OCI-LY3 (cell line): ENCODE measurements around the gene RBM28.

ENCODE experiments used
- H2AFZ ChIP-seq: fragments of 200-600, 300-600 bp; shearing (Covaris generic); 2 replicates; pipeline ENCODE4 v1.6.0; 2014; ENCODE audit warnings: antibody characterized with exemption, low read depth, low read length
- H3K27ac ChIP-seq: fragments of 200-600, 300-600 bp; sonication (generic); 2 replicates; pipeline ENCODE4 v1.5.1; 2014; ENCODE audit warnings: mild to moderate bottlenecking, low read length, moderate library complexity, mixed read lengths
- H3K27me3 ChIP-seq: fragments of 200-600, 300-600 bp; sonication (generic); 2 replicates; pipeline ENCODE4 v1.6.1; 2014; ENCODE audit warnings: low read depth, low read length, mixed read lengths
- H3K36me3 ChIP-seq: fragments of 200-600, 300-600 bp; sonication (generic); replicated peaks from 2 replicates; pipeline ENCODE3; 2014; ENCODE audit warnings: low read depth, low read length, mixed read lengths
- H3K4me1 ChIP-seq: fragments of 300-600, 200-600 bp; sonication (generic); 2 replicates; pipeline ENCODE4 v1.6.1; 2014; ENCODE audit warnings: low read length, mixed read lengths
- H3K4me2 ChIP-seq: fragments of 200-600, 300-600 bp; sonication (generic); 2 replicates; pipeline ENCODE4 v1.6.1; 2014; ENCODE audit warnings: low read length, mixed read lengths
- H3K4me3 ChIP-seq: fragments of 300-600, 200-600 bp; sonication (generic); 2 replicates; pipeline ENCODE4 v1.5.1; 2014; ENCODE audit warnings: antibody characterized with exemption, mild to moderate bottlenecking, low read length, moderate library complexity
- H3K79me2 ChIP-seq: fragments of 300-600, 200-600 bp; shearing (Covaris generic); 2 replicates; pipeline ENCODE4 v1.6.1; 2014; ENCODE audit warnings: mild to moderate bottlenecking, low read length, mixed read lengths
- H3K9ac ChIP-seq: fragments of 300-600, 200-600 bp; shearing (Covaris generic); 2 replicates; pipeline ENCODE4 v1.6.0; 2014; ENCODE audit warnings: mild to moderate bottlenecking, low read length, moderate library complexity
- H3K9me3 ChIP-seq: fragments of 200-600, 300-600 bp; shearing (Covaris generic); 2 replicates; pipeline ENCODE4 v1.6.1; 2014; ENCODE audit warnings: low read length, mixed read lengths; ENCODE audit not compliant: insufficient read depth
- H4K20me1 ChIP-seq: fragments of 200-600, 300-600 bp; sonication (generic); 2 replicates; pipeline ENCODE4 v1.6.1; 2016; ENCODE audit warnings: low read length, mixed read lengths; ENCODE audit not compliant: insufficient read depth
- EZH2phosphoT487 ChIP-seq: fragments of 200-600 bp; shearing (Covaris generic); IDR thresholded peaks from 2 replicates; pipeline ENCODE4 v1.6.1; 2018; ENCODE audit warnings: antibody characterized with exemption, mixed run types, low read depth
- TF ChIP-seq, protein P1 (sequence below): fragments of 200-600, 300-600 bp; sonication (generic); IDR thresholded peaks from 2 replicates; pipeline ENCODE4 v1.5.1; 2014; ENCODE audit warnings: antibody characterized with exemption, low read length, low read depth

Gene RBM28

DNA sequence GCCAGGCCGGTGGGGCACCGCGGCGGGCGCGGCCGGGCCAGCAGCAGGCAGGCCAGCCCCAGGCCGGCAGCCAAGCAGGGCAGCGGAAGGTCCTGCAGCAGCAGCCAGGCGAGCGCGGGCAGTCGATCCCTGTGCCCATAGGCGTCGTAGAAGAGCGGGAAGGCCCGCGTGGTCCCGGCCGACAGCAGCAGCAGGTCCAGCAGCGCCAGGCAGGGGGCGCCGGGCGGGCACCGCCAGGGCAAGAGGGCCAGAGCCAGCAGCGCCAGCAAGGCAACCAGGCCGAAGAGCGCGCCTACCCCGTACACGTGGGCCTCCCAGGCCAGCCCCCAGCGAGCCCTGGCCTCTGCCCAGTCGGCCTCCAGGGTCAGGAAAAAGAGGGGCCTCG, 8.4 kb upstream of the RBM28 start:
- H3K27me3 ChIP-seq = 0 out of 2 replicates have a peak, but pooled peaks cover 4% of the 10 kb centered on the region
- H3K4me1 ChIP-seq = no peaks in the 10 kb centered on the region
- H3K9me3 ChIP-seq = no peaks in the 10 kb centered on the region
- H3K27ac ChIP-seq = no peak overlapping the region
- TF ChIP-seq, protein P1, sequence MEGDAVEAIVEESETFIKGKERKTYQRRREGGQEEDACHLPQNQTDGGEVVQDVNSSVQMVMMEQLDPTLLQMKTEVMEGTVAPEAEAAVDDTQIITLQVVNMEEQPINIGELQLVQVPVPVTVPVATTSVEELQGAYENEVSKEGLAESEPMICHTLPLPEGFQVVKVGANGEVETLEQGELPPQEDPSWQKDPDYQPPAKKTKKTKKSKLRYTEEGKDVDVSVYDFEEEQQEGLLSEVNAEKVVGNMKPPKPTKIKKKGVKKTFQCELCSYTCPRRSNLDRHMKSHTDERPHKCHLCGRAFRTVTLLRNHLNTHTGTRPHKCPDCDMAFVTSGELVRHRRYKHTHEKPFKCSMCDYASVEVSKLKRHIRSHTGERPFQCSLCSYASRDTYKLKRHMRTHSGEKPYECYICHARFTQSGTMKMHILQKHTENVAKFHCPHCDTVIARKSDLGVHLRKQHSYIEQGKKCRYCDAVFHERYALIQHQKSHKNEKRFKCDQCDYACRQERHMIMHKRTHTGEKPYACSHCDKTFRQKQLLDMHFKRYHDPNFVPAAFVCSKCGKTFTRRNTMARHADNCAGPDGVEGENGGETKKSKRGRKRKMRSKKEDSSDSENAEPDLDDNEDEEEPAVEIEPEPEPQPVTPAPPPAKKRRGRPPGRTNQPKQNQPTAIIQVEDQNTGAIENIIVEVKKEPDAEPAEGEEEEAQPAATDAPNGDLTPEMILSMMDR = no peak
- TF ChIP-seq EZH2phosphoT487 = no peak
- no peak overlapping the region for H3K4me3 ChIP-seq
- H3K4me2 ChIP-seq = no peak overlapping the region
- H3K9ac ChIP-seq = no peak overlapping the region
- H2AFZ ChIP-seq = no peak overlapping the region
- no peaks in the 10 kb centered on the region for H4K20me1 ChIP-seq
- H3K36me3 ChIP-seq = no peaks in the 10 kb centered on the region
- H3K79me2 ChIP-seq = no peaks in the 10 kb centered on the region

DNA sequence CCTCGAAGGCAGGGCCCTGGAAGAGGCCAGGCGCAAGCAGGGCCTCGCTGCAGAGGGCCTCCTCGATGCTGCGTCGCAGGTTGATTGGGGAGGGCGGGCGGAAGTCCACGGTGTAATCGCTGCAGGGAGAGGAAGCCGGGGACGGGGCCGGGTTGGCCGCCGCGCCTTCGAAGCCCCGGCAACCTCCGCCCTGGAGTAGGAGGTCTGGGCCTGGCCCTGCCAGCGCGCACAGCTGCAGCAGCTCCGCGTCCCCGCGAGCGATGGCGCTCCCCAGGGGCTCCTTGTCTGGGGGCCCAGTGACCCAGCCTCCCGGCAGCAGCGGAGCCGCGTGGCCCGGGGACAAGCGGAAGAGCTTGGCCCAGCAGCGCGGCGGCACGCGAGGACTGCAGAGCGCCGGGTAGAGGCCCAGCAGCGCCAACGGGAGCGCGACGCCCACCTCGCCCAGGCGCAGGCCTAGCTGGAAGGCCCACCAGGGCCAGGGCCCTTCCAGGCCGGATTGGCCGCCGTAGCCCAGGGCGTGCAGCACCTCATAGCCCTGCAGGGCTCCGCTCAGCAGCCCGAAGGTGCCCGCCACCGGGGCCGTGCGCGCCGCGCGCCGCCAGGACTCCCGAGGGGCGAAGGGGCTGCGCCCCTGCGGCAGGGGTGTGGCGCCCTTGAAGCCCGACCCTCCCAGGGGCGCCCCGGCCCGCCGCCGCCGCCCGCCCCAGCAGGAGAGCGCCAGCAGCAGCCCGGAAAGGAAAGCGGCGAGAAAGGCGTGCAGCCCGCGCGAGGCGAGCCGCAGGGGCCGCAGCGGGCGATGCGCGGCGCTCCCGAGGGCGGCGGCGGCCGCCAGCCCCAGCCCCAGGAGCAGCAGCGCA, 7.8 kb upstream of the RBM28 start:
- Histone ChIP-seq H3K4me1 (no peaks in the 10 kb centered on the region), H3K79me2 (no peaks in the 10 kb centered on the region), H3K9me3 (no peaks in the 10 kb centered on the region), H3K4me2 (no peak overlapping the region), H3K27ac (no peak overlapping the region), H3K9ac (no peak overlapping the region), H3K27me3 (0 out of 2 replicates have a peak, but pooled peaks cover 4% of the 10 kb centered on the region), H2AFZ (no peak overlapping the region), H3K4me3 (no peak overlapping the region), H3K36me3 (no peaks in the 10 kb centered on the region), H4K20me1 (no peaks in the 10 kb centered on the region)
- TF ChIP-seq, protein P1 = no peak
- TF ChIP-seq EZH2phosphoT487 = no peak

DNA sequence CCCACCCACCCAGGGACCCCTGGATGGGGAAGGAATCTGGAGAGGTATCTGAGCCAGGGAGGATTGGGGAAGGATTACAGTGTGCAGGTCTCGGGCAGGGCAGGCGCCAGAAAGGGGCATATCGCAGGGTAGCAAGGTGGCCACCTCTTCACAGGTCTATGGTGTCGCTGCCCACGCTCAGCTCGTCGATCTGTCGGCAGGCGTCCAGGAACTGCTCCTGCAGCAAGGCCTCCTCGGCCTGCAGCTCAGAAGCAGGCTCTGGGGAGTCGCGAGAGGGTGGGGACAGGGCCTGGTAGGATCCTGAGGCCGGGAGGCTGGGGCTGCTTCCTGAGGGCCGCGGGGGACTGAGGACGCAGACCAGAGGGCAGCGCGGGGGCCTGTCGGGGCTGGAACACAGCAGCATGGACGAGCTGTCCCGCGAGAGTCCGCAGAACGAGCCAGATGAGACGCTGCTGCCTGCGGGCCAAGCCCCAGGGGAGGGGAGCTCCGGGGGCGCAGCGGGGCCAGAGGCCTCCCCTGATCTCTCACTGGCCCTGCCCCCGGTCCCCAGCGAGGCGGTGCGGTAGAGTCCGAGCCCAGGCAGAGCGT, 7.1 kb upstream of the RBM28 start:
- H3K36me3 ChIP-seq = no peaks in the 10 kb centered on the region
- H2AFZ ChIP-seq = no peak overlapping the region
- no peaks in the 10 kb centered on the region for H3K9me3 ChIP-seq
- TF ChIP-seq, protein P1 = no peak
- TF ChIP-seq EZH2phosphoT487 = no peak
- no peak overlapping the region for H3K27ac ChIP-seq
- no peak overlapping the region for H3K4me2 ChIP-seq
- no peak overlapping the region for H3K4me3 ChIP-seq
- H3K79me2 ChIP-seq = no peaks in the 10 kb centered on the region
- H3K4me1 ChIP-seq = no peaks in the 10 kb centered on the region
- H4K20me1 ChIP-seq = no peaks in the 10 kb centered on the region
- H3K27me3 ChIP-seq = 0 out of 2 replicates have a peak, but pooled peaks cover 4% of the 10 kb centered on the region
- no peak overlapping the region for H3K9ac ChIP-seq

DNA sequence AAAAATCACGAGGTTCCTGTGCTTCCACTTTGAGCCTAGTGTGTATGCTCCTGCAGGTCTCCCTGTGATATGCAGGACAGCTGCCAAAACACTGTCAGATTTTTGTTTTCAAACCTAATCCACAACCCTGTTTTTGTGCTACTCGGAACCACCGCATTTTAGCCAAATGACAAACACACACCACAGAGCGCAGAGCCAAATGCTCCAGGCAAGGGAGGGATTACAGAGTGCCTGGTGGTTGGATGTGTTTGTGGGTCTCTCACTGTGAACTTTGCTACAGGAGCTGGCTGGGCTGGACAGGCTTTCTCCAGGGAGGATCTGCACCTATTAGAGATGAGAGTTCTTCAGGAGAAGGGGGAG, 5.7 kb upstream of the RBM28 start:
- Histone ChIP-seq H3K4me1 (no peaks in the 10 kb centered on the region), H3K27ac (no peak overlapping the region), H3K79me2 (no peaks in the 10 kb centered on the region), H3K36me3 (no peaks in the 10 kb centered on the region), H3K27me3 (0 out of 2 replicates have a peak, but pooled peaks cover 4% of the 10 kb centered on the region), H2AFZ (no peak overlapping the region), H3K9me3 (no peaks in the 10 kb centered on the region), H3K9ac (no peak overlapping the region), H4K20me1 (no peaks in the 10 kb centered on the region), H3K4me3 (no peak overlapping the region), H3K4me2 (no peak overlapping the region)
- TF ChIP-seq, protein P1 = no peak
- TF ChIP-seq EZH2phosphoT487 = no peak
